Skeletal muscle satellite cell (primary cell): ENCODE data around the gene PAFAH1B2.

Source experiments
- H3K27me3 ChIP-seq: 2 replicates; pipeline ENCODE4 v1.7.0; 2013; ENCODE audit warnings: low read length; ENCODE audit not compliant: control insufficient read depth, insufficient read depth
- H3K36me3 ChIP-seq: 2 replicates; pipeline ENCODE4 v1.7.0; 2013; ENCODE audit warnings: mild to moderate bottlenecking, control low read depth, low read length; ENCODE audit not compliant: insufficient read depth
- H3K4me1 ChIP-seq: 2 replicates; pipeline ENCODE4 v1.7.0; 2013; ENCODE audit warnings: low read length; ENCODE audit not compliant: control insufficient read depth, insufficient read depth
- H3K4me2 ChIP-seq: 2 replicates; pipeline ENCODE4 v1.7.0; 2013; ENCODE audit warnings: mild to moderate bottlenecking, low read length
- H3K4me3 ChIP-seq: 2 replicates; pipeline ENCODE4 v1.7.0; 2013; ENCODE audit warnings: low read length
- H3K9ac ChIP-seq: 2 replicates; pipeline ENCODE4 v1.7.0; 2013; ENCODE audit warnings: mild to moderate bottlenecking, low read depth, low read length, moderate library complexity
- H3K9me3 ChIP-seq: replicated peaks from 2 replicates; pipeline ENCODE4 v1.7.0; 2013; ENCODE audit warnings: mild to moderate bottlenecking, control low read depth, low read length

PAFAH1B2 gene

DNA sequence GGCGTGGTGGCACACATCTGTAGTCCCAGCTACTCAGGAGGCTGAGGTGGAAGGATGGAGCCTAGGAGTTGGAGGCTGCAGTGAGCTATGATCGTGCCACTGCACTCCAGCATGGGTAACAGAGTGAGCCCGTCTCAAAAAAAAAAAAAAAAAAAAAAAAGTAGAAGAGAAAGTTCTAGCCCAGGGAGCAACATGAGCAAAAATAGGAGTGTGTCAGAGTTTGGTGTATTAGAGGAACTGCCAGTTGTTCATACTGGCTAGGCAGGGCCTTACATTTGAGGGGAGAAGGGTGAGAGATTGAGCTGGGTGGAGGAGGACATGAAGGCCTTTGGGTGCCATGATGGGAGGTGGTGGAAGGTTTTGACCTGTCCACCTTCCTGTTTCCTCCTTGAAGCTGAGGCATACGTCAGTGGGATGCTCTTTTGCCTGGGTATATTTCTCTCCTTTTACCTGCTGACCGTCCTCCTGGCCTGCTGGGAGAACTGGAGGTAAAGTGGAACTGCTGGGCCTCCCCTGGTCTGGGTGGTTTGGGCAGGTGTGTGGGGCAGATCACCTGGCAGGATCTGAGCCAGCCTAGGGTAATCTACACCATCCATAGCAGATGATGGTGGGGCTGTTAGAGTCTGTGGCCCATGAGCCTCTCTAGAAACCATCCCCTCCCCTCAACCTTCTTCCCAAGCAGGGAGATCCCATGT, 41.8 kb downstream of the PAFAH1B2 start:
- Histone ChIP-seq H3K4me2 (no peak overlapping the region), H3K4me3 (no peak overlapping the region), H3K9ac (no peak overlapping the region), H3K36me3 (peaks cover 58% of the 10 kb centered on the region), H3K27me3 (no peaks in the 10 kb centered on the region), H3K4me1 (peaks cover 3% of the 10 kb centered on the region), H3K9me3 (no peaks in the 10 kb centered on the region)

DNA sequence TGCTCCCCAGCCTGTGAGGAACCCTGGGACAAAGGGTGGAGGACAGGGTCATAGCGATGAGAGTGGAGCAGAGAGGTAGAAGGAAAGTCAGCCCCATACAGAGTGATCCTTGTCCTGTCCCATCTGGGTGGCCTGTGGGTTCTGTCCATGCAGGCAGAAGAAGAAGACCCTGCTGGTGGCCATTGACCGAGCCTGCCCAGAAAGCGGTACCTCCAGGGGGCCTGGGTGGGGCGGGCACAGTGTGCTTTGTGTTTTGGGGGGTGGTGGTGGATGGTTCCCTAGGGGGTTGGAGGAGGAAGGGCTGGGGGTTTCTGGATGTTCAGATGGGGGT, 42.3 kb downstream of the PAFAH1B2 start:
- Histone ChIP-seq H3K9ac (no peak overlapping the region), H3K27me3 (no peaks in the 10 kb centered on the region), H3K36me3 (peaks cover 59% of the 10 kb centered on the region), H3K4me3 (no peak overlapping the region), H3K9me3 (no peaks in the 10 kb centered on the region), H3K4me1 (no peaks in the 10 kb centered on the region), H3K4me2 (no peak overlapping the region)

DNA sequence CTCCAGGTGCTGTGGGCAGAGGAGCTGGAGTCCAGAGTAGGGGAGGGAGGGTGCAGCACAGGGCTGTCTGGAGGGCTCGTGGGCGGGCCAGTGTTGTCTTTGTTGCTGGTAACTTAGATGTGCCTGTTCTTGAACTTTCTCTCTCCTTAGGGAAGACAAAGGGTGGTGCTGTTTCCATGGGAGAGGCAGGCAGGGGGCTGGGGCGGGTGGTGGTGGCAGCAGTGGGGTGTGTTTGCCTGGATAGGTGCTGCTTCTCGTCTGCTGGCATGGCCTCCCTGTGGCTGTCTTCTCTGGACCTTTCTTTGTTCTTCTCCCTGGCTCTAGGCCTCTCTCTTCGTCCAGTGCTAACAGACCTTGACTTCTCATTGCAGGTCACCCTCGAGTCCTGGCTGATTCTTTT, 42.9 kb downstream of the PAFAH1B2 start:
- H3K4me1 ChIP-seq = no peaks in the 10 kb centered on the region
- no peaks in the 10 kb centered on the region for H3K9me3 ChIP-seq
- no peak overlapping the region for H3K9ac ChIP-seq
- H3K4me2 ChIP-seq = no peak overlapping the region
- no peaks in the 10 kb centered on the region for H3K27me3 ChIP-seq
- H3K36me3 ChIP-seq = peaks cover 60% of the 10 kb centered on the region
- H3K4me3 ChIP-seq = no peak overlapping the region

DNA sequence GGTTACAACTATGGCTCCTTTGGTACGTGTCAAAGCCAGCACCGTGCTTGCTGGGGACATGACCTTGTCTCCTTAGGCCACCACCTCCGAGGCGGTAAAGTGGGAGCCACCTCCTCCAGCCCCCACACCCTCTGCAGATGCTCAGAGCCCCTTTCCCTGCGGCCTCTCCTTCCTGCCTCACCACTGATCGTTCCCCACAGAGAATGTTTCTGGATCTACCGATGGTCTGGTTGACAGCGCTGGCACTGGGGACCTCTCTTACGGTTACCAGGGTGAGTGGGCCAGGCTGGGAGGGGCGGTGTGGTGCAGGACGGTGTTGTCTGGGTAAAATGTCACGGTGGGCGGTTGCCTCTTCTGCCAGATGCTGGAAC, 43.3 kb downstream of the PAFAH1B2 start:
- Histone ChIP-seq H3K27me3 (no peaks in the 10 kb centered on the region), H3K9ac (no peak overlapping the region), H3K4me2 (no peak overlapping the region), H3K4me3 (no peak overlapping the region), H3K36me3 (peaks cover 59% of the 10 kb centered on the region), H3K9me3 (no peaks in the 10 kb centered on the region), H3K4me1 (no peaks in the 10 kb centered on the region)

DNA sequence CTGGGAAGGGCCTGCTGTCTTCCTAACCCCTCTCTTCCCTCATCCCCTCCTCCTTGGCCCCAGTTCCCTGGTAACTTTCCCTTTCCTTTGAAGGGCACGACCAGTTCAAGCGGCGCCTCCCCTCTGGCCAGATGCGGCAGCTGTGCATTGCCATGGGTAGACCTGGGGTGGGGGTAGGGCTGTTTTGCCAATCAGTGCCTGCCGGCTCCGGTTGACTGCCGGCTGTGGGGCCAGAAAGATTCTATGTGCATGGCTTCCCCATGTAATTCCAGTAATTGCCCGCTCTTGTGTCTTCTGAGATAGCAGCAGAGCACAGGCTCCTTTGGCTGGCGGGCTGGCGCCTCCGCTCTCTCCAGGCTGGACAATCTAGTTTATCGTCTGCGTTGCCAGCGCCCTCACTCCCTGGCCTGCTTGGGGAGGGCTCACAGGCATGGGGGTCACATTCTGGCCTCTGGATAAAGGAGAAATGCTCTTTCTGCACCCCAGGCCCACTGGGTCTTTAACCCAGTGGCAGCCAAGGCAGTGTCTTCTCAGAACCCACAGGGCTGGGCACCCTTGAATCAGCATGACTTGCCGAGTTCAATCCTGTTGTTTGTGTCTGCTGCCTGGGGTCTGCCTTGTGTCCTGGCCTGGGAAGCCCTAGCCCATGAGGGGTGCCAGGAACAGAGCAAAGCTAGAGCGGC, 43.9 kb downstream of the PAFAH1B2 start:
- Histone ChIP-seq H3K9ac (no peak overlapping the region), H3K36me3 (peaks cover 60% of the 10 kb centered on the region), H3K4me2 (no peak overlapping the region), H3K4me1 (no peaks in the 10 kb centered on the region), H3K27me3 (no peaks in the 10 kb centered on the region), H3K9me3 (no peaks in the 10 kb centered on the region), H3K4me3 (no peak overlapping the region)

DNA sequence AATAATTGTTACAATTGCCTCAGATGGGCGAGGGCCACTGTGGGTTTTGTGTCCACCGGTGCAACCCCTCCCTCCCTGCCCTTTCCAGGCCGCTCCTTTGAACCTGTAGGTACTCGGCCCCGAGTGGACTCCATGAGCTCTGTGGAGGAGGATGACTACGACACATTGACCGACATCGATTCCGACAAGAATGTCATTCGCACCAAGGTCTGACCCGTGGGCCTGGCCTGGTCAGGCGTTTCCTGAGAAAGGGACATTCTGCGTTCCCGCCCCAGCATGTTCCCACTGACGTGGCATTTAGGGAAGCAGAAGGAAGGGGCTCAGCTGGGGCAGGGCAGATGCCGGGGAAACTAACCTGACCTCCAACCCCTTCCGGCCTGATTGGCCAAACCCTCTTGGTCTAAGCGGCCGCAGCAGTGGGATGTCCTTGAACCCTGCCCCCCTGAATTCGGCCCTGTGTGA, 44.6 kb downstream of the PAFAH1B2 start:
- Histone ChIP-seq H3K36me3 (peaks cover 66% of the 10 kb centered on the region), H3K27me3 (no peaks in the 10 kb centered on the region), H3K4me2 (no peak overlapping the region), H3K9me3 (no peaks in the 10 kb centered on the region), H3K9ac (no peak overlapping the region), H3K4me3 (no peak overlapping the region), H3K4me1 (no peaks in the 10 kb centered on the region)

DNA sequence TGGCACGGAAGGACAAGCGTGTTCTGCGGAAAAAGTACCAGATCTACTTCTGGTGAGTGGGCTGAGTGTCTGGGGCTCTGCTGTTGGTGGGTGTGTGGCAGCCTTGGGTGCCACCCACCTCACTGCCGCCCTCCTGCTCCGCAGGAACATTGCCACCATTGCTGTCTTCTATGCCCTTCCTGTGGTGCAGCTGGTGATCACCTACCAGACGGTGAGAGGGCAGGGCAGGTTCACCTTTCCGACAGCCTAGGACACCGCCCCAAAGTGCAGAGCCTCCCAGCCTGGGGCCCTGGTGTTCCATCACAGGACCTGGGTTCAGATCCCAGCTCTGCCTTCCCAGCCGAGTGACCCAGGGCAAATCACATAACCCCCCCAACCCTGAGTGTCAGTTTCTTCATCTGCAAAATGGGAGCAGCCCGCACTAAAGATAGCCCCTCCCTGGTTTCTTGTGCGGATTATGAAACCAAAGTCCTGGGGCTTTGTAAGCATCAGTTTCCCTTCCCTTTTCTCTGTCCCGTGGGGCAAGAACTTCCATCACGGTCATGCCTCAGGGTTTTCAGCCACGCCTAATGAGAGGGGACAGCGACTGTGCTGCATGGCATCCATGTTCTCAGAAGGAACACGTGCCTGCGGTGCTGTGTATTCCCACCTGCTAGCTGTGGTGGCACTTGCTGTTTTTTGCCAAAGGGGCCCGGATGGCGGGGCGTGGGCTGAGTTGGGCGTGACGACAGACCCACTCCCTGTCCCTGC, 45.3 kb downstream of the PAFAH1B2 start:
- peaks cover 66% of the 10 kb centered on the region for H3K36me3 ChIP-seq
- no peak overlapping the region for H3K9ac ChIP-seq

DNA sequence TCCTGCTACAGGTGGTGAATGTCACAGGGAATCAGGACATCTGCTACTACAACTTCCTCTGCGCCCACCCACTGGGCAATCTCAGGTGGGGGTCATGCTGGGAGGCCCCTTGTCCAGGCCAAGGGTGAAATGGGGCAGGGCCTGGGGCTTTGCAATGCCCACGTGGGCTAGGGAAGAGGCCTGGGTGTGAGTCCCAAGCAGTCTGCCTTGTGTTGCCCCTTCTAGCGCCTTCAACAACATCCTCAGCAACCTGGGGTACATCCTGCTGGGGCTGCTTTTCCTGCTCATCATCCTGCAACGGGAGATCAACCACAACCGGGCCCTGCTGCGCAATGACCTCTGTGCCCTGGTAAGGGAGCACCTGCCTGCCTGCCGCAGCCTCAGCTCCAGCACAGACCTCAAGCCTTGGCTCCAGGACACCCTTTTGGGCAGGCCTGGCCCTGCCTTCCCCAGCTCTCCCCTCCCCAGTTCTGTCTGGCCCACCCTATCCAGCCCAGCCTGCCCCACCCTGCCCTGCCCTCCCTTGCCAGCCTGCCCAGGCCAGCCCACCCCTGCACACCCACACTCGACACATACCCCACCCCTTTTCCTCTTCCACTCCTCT, 46.0 kb downstream of the PAFAH1B2 start:
- no peak overlapping the region for H3K4me3 ChIP-seq
- peaks cover 67% of the 10 kb centered on the region for H3K36me3 ChIP-seq
- no peak overlapping the region for H3K4me2 ChIP-seq
- no peaks in the 10 kb centered on the region for H3K9me3 ChIP-seq
- no peaks in the 10 kb centered on the region for H3K4me1 ChIP-seq
- no peaks in the 10 kb centered on the region for H3K27me3 ChIP-seq
- H3K9ac ChIP-seq = no peak overlapping the region

More for the DNA sequence above, 45.3 kb downstream of the PAFAH1B2 start:
- Histone ChIP-seq H3K4me3 (no peak overlapping the region), H3K4me1 (no peaks in the 10 kb centered on the region), H3K27me3 (no peaks in the 10 kb centered on the region), H3K9me3 (no peaks in the 10 kb centered on the region), H3K4me2 (no peak overlapping the region)

DNA sequence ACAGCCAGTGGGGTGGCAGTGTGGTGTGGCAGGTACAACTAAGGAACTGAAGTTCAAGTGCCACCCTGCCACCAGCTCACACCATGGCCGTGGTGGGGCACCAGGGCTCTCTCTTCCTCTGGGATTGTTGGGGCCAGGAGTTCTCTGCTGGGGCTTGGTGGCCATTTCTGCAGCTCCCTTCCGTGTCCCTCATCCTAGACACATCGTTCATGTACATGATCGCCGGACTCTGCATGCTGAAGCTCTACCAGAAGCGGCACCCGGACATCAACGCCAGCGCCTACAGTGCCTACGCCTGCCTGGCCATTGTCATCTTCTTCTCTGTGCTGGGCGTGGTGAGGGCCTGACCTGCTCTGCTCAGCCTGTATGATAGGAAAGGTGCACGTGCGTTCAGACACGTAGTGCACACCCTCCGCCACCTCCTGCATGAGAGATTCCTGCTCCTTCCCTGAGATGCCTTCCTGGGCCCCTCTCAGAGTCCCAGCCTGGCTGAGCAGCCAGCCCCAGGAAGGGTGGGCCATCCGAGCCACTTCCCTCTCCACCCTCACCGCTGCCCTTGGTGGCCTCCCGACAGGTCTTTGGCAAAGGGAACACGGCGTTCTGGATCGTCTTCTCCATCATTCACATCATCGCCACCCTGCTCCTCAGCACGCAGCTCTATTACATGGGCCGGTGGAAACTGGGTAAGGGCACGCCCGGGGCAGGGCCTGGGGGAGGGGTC, 47.8 kb downstream of the PAFAH1B2 start:
- peaks cover 64% of the 10 kb centered on the region for H3K36me3 ChIP-seq
- H3K4me1 ChIP-seq = no peaks in the 10 kb centered on the region
- H3K27me3 ChIP-seq = no peaks in the 10 kb centered on the region
- H3K9ac ChIP-seq = no peak overlapping the region
- no peak overlapping the region for H3K4me3 ChIP-seq
- H3K4me2 ChIP-seq = no peak overlapping the region
- H3K9me3 ChIP-seq = no peaks in the 10 kb centered on the region

DNA sequence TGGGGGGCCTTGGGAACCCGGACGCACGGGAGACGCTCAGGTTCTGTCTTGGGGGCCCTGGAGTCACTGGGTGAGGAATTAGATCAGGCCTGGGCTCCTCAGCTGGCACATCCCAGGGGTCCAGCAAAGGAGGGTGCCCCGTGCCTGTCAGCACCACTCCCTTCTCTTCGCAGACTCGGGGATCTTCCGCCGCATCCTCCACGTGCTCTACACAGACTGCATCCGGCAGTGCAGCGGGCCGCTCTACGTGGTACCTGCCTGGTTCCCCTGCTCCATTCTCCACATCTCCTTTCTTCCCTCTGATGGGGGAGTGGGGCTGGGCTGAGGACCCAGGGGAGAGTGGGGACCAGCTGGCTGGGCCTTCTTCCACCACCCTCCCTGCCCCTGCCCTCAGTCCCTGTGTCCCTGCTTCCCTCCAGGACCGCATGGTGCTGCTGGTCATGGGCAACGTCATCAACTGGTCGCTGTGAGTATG, 48.4 kb downstream of the PAFAH1B2 start:
- H3K4me2 ChIP-seq = no peak overlapping the region
- no peaks in the 10 kb centered on the region for H3K9me3 ChIP-seq
- H3K9ac ChIP-seq = no peak overlapping the region
- peaks cover 59% of the 10 kb centered on the region for H3K36me3 ChIP-seq
- no peaks in the 10 kb centered on the region for H3K27me3 ChIP-seq
- no peak overlapping the region for H3K4me3 ChIP-seq
- no peaks in the 10 kb centered on the region for H3K4me1 ChIP-seq
